Ectodermal cell (in vitro differentiated cells): Measurements from ENCODE around the gene ERN2.

Experiments used
- H3K27ac ChIP-seq: 2 replicates; pipeline ENCODE4 v1.7.0; 2013; ENCODE audit warnings: mild to moderate bottlenecking, low read depth, low read length; ENCODE audit not compliant: insufficient read depth, poor library complexity, severe bottlenecking
- H3K27me3 ChIP-seq: 2 replicates; pipeline ENCODE4 v1.7.0; 2013; ENCODE audit warnings: mild to moderate bottlenecking, low read length; ENCODE audit not compliant: insufficient read depth, control insufficient read depth, poor library complexity, severe bottlenecking
- H3K36me3 ChIP-seq: one replicate; pipeline ENCODE4 v1.7.0; 2013; ENCODE audit warnings: low read length; ENCODE audit not compliant: control insufficient read depth, insufficient read depth
- H3K4me1 ChIP-seq: one replicate; pipeline ENCODE4 v1.7.0; 2013; ENCODE audit warnings: low read length; ENCODE audit not compliant: control insufficient read depth, insufficient read depth
- H3K4me3 ChIP-seq: 2 replicates; pipeline ENCODE4 v1.7.0; 2013; ENCODE audit warnings: low read depth, low read length, control low read depth; ENCODE audit not compliant: insufficient read depth
- H3K9me3 ChIP-seq: 2 replicates; pipeline ENCODE4 v1.7.0; 2013; ENCODE audit warnings: mild to moderate bottlenecking, low read length, moderate library complexity; ENCODE audit not compliant: control insufficient read depth
- WGBS, 2 experiments: methylation state at CpG; one replicate each; pipeline ENCODE4 v1.1.7; 2013; ENCODE audit warnings: missing lambda C conversion rate in 2 of 2; 5-methylcytosine and 5-hydroxymethylcytosine counted together

The ERN2 gene

GRCh38 chr16:23701045-23701444 lies 12.0 kb downstream of the ERN2 start:
- Histone ChIP-seq H3K9me3 (no peaks in the 10 kb centered on the region), H3K27me3 (no peaks in the 10 kb centered on the region), H3K4me1 (peaks cover 8% of the 10 kb centered on the region), H3K4me3 (no peak overlapping the region), H3K36me3 (no peaks in the 10 kb centered on the region), H3K27ac (no peak overlapping the region)
- 74 to 79% methylated on average over 8 of the region's 8 CpGs for WGBS, 2 experiments

DNA sequence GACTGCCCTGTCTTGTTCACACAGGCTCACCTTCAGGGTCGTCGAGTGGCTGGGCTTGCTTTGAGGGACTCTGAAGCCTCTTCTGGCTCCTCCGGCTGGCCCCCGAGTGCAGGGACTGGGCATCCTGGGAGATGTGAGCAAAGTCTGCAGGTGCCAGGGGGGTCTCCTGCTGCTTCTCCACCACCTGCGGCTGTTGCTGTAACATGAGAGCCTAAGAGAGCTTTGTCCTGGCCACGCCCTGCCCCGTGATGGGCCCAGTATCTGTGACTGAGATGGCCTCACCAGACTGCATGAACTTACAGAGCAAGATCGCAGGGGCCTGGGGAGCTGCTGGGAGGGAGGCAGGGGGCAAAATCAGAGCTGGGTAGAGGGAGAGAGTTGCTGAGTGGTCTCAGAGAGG lies 12.5 kb downstream of the ERN2 start:
- Histone ChIP-seq H3K4me3 (no peak overlapping the region), H3K36me3 (no peaks in the 10 kb centered on the region), H3K9me3 (no peaks in the 10 kb centered on the region), H3K27ac (no peak overlapping the region), H3K4me1 (peaks cover 8% of the 10 kb centered on the region), H3K27me3 (no peaks in the 10 kb centered on the region)
- WGBS, 2 experiments = 28 to 34% methylated on average over 8 of the region's 8 CpGs

DNA sequence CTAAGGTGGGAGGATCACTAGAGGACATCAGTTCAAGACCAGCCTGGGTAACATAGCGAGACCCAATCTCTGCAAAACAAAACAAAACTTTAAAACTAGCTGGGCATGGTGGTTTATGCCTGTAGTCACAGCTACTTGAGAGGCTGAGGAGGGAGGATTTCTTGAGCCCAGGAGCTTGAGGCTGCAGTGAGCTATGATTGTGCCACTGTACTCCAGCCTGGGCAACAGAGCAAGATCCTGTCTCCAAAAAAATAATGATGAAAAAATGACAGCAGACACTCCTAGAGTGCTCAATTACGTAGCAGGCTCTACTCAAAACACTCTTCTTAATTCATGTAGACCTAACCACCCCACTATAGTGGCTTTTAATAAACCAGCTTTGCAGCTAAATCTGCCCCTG lies 12.9 kb downstream of the ERN2 start:
- Histone ChIP-seq H3K36me3 (no peaks in the 10 kb centered on the region), H3K4me1 (peaks cover 8% of the 10 kb centered on the region), H3K27ac (no peak overlapping the region), H3K9me3 (no peaks in the 10 kb centered on the region), H3K27me3 (no peaks in the 10 kb centered on the region), H3K4me3 (no peak overlapping the region)
- 88 to 93% methylated on average over 2 of the region's 2 CpGs for WGBS, 2 experiments

GRCh38 chr16:23699100-23699499 lies 13.9 kb downstream of the ERN2 start:
- H3K27me3 ChIP-seq = no peaks in the 10 kb centered on the region
- no peak overlapping the region for H3K4me3 ChIP-seq
- no peaks in the 10 kb centered on the region for H3K9me3 ChIP-seq
- WGBS, 2 experiments = 95% methylated on average over 4 of the region's 4 CpGs
- H3K36me3 ChIP-seq = no peaks in the 10 kb centered on the region
- H3K27ac ChIP-seq = no peak overlapping the region
- peaks cover 8% of the 10 kb centered on the region for H3K4me1 ChIP-seq

DNA sequence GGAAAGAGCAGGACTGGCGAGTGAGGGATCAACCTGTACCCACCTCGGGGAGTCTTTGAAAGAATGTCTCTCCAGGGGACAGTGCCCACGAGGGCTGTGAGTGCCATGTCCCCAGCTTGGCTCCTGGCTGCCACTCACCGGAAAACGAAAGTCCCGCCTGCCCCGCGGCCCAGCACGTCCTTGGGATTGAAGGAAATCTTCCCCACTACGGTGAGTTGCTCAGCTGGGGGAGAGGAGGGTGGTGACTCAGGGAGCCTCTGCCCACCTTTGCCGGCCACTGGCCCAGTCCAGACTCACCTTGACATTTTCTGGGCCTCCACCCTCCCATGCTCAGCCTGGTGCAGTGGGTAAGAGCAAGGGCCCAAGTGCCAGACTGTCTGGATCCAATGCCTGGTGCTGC lies 17.3 kb downstream of the ERN2 start:
- Histone ChIP-seq H3K4me3 (no peak overlapping the region), H3K4me1 (peaks cover 4% of the 10 kb centered on the region), H3K36me3 (no peaks in the 10 kb centered on the region), H3K27ac (no peak overlapping the region), H3K9me3 (no peaks in the 10 kb centered on the region), H3K27me3 (no peaks in the 10 kb centered on the region)
- WGBS, 2 experiments = 85 to 87% methylated on average over 11 of the region's 11 CpGs

GRCh38 chr16:23694644-23695373 lies 18.2 kb downstream of the ERN2 start:
- no peaks in the 10 kb centered on the region for H3K9me3 ChIP-seq
- peak overlapping the region; percentile 30 for H3K4me3 ChIP-seq
- 16 to 18% methylated on average over 32 of the region's 32 CpGs for WGBS, 2 experiments
- H3K4me1 ChIP-seq = no peaks in the 10 kb centered on the region
- H3K27me3 ChIP-seq = no peaks in the 10 kb centered on the region
- peaks cover 7% of the 10 kb centered on the region for H3K36me3 ChIP-seq
- H3K27ac ChIP-seq = peak overlapping the region; percentile 4

- Histone ChIP-seq H3K36me3 (peaks cover 12% of the 10 kb centered on the region), H3K4me1 (no peaks in the 10 kb centered on the region), H3K9me3 (no peaks in the 10 kb centered on the region), H3K27ac (peak overlapping the region; percentile 4), H3K4me3 (peak overlapping the region; percentile 30), H3K27me3 (no peaks in the 10 kb centered on the region)
- WGBS, 2 experiments = 89 to 91% methylated on average over 4 of the region's 4 CpGs
Observed at GRCh38 chr16:23694265-23694643, 18.8 kb downstream of the ERN2 start.

DNA sequence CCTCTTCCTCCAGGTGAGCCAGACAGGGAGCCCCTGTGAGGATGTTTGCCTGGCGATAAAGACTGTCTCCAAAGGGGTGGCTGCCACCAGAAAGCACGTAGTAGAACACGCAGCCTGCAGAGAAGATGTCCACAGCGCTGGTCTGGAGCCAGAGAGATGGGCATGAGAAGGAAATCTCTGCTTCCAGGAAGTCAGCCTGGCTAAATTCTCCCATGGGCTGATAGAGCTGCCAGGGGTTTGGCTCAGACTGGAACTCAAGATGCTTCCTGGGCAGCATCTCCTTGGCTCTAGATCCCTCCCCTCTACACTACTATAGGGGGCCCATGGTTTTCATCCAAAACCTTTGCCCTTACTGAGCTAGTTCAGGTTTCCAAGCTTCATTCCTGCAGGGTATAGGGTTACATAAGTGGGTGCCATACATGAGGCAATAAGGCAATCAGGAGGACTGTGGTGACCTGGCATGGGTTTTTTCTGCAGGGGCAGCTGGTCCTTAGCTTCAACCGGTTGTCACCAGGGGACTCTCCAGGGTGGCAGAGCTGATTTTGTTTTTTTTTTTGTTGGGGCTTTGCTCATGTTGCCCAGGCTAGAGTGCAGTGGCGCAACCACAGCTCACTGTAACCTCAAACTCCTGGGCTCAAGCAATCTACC lies 20.7 kb downstream of the ERN2 start:
- Histone ChIP-seq H3K4me1 (no peaks in the 10 kb centered on the region), H3K9me3 (no peaks in the 10 kb centered on the region), H3K27ac (no peak overlapping the region), H3K36me3 (peaks cover 30% of the 10 kb centered on the region), H3K27me3 (no peaks in the 10 kb centered on the region), H3K4me3 (no peak overlapping the region)
- 92 to 96% methylated on average over 6 of the region's 6 CpGs for WGBS, 2 experiments

DNA sequence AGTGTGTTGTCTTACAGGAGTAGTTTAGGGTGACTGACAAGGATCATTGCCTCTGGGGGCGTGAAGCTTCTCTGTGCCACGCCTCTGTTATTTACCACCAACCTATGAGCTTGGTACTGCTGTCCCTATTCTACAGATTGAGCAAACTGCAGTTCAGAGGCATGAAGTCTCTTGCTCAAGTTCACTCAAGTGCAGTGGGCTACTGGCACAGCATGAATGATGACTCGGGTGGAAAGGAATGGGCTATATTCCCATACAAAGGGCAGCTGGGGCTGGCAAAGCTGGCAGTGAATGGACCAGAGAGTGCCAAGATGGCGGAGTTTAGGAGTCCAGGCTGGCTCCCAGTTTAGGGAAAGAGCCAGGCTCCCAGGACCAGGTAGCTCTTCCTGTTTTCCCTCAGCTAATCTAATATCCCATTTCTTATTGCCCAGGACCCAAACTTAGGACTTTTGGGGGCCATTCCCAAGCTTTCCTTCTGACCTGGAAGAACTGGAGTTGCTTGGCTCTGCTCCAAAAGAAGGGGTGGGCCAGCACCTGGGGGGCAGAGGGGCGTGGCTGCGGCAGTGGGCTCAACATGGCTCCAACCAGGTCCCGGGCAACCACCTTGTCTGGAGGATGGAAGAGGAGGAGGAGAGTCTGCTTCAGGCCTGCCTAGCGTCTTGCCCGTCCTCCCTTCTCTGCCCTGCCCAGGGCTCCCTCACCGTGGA lies 21.4 kb downstream of the ERN2 start:
- H3K27ac ChIP-seq = no peak overlapping the region
- no peak overlapping the region for H3K4me3 ChIP-seq
- WGBS, 2 experiments = 94% methylated on average over 10 of the region's 10 CpGs
- peaks cover 36% of the 10 kb centered on the region for H3K36me3 ChIP-seq
- no peaks in the 10 kb centered on the region for H3K9me3 ChIP-seq
- H3K27me3 ChIP-seq = no peaks in the 10 kb centered on the region
- no peaks in the 10 kb centered on the region for H3K4me1 ChIP-seq

GRCh38 chr16:23690771-23691482 lies 22.1 kb downstream of the ERN2 start:
- H3K9me3 ChIP-seq = no peaks in the 10 kb centered on the region
- H3K27me3 ChIP-seq = no peaks in the 10 kb centered on the region
- H3K4me1 ChIP-seq = no peaks in the 10 kb centered on the region
- WGBS, 2 experiments = 92 to 94% methylated on average over 25 of the region's 25 CpGs
- H3K4me3 ChIP-seq = no peak overlapping the region
- H3K36me3 ChIP-seq = peaks cover 39% of the 10 kb centered on the region
- no peak overlapping the region for H3K27ac ChIP-seq
